ENCODE data around the gene ZSCAN12.

The ZSCAN12 gene

DNA sequence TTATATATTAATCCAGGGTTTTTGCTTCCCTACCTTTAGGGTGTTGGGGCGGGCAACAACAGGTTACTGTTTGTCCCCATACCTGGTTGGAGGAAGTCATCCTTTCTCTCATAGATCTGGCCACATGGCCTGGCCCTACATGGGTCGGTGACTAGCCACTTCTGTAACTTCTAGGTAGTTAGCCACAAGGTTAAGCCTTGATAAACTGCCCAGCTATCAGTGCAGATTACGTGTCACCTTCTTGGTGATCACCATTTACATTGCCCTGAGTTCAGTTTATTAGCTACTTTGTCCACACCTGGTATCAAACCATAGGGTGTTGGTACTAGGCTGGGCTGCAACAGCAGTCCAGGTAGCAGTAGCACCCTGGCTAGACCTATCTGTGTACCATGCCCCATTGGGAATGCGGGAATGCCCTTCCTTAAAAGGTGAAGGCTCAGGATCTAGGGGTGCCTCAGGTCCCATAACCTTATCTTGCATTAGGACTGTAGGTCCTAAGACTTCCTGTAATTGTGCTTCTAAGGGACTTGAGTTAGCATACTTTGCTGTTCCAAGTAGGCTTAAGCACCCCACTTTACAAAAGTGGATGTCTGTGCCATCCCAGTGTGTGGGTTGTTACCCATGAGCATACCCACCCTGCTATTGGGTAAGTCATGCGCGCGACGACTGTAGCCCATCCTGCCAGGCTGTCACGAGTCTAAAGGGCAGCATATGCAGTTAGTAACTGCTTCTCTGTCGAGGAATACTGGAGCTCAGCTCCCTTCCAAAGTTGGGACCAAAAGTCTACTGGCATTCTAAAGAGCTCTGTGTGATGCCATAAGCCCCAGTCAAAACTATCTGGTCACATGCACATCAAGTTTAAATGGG is 44.6 kb downstream of the ZSCAN12 start:
- DNase-seq (ENCODE audit: low read depth in 2 of 2, low spot score in 1 of 2), result no peak

GRCh38 chr6:28353981-28354676 is 45.4 kb downstream of the ZSCAN12 start:
- no peak for DNase-seq (ENCODE audit: low read depth in 2 of 2, low spot score in 1 of 2)

DNA sequence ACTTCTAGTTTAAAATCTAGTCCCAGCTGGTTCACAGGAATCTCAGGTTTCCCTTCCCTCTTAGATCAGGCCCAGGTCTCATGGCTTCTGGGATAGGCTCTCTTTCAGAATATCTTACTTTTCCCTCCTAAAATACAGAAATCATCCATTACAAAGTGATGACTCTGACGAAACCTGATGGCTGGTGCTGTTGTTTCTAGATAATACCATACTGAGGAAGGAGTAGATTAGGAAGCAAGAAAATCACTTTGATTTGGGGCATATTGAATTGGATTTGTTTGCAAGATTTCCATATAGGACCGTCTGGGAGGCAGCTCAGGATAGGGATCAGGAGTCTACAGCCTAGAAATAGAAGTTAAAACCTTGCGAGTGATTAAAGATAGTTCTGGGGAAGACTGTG is 46.2 kb downstream of the ZSCAN12 start:
- DNase-seq (ENCODE audit: low read depth in 2 of 2, low spot score in 1 of 2), result no peak

DNA sequence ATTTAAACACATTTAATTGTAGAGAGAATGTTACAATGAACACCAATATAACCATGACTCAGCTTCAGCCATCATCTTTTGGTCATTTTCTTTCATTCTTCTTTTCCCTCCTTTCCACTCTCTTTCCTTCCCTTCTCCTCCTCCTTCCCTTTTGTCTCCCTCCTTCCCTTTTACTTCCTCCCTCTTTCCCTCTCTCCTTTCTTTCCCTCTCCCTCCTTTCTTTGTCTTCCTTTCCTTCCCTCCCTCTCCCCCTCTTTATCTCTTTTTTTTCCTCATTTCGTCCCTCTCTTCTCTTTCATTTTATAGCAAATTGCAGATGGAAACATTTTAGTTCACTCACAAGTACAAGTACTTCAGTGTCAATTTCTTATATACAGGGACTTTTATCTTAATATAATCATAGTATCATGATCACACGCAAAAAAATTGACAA is 48.0 kb downstream of the ZSCAN12 start:
- no peak for DNase-seq (ENCODE audit: low read depth in 2 of 2, low spot score in 1 of 2)

DNA sequence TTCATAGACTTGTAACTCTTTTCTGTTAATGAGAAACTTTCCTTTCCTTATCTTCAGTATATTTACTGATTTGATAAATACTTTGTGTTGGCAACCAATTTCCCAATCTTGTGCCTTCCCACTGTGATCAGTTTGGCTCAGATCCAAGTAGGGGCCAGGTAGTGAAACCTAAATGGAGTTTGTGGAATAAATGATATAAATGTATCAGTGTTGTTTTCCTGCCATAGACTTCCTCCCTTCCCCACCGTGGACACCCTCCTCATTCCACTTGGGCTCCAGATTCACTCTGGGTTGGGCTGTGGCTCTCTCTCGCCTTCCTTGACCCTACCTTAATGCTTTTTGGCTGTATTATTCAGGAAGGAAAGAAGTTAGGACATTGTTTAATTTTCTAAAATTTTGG is 48.5 kb downstream of the ZSCAN12 start:
- no peak for DNase-seq (ENCODE audit: low read depth in 2 of 2, low spot score in 1 of 2)

- DNase-seq (ENCODE audit: low read depth in 2 of 2, low spot score in 1 of 2), result peak; percentile 64 to 76
Measured at GRCh38 chr6:28349892-28350737, 49.4 kb downstream of the ZSCAN12 start, which contains the start of gene ZKSCAN3. Gene ZKSCAN3 (plus strand): TSS chr6:28349947. CDS start chr6:28359587, 9,640 bp downstream.

GRCh38 chr6:28349344-28349891 is 50.1 kb downstream of the ZSCAN12 start:
- no peak for DNase-seq (ENCODE audit: low read depth in 2 of 2, low spot score in 1 of 2)

- no peak for DNase-seq (ENCODE audit: low read depth in 2 of 2, low spot score in 1 of 2)
Measured at GRCh38 chr6:28347119-28347518, 52.4 kb downstream of the ZSCAN12 start.

- DNase-seq (ENCODE audit: low read depth in 2 of 2, low spot score in 1 of 2), result no peak
Measured at GRCh38 chr6:28345201-28345600, 54.3 kb downstream of the ZSCAN12 start.

GRCh38 chr6:28343898-28344677 is 55.5 kb downstream of the ZSCAN12 start:
- no peak for DNase-seq (ENCODE audit: low read depth in 2 of 2, low spot score in 1 of 2)

GRCh38 chr6:28340310-28341095 is 59.0 kb downstream of the ZSCAN12 start:
- no peak for DNase-seq (ENCODE audit: low read depth in 2 of 2, low spot score in 1 of 2)

DNA sequence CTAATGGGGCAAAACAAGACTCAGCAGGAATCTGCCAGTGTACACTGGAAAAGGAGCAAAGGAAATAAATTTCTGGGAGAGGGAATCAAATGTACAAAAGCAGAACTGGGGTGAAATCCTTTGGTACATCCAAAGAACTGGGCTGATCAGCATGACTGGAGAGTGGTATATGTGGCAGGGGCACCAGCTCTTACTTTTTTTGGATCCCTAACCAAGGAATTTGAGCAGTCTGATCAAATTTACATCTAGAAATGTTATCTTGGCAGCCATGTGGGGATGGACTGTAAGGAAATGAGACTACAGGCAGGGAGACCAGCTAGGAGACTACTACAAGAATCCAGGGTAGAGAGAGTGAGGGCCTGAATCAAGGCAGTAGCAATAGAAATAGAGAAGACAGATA is 62.4 kb downstream of the ZSCAN12 start:
- no peak for DNase-seq (ENCODE audit: low read depth in 2 of 2, low spot score in 1 of 2)

DNA sequence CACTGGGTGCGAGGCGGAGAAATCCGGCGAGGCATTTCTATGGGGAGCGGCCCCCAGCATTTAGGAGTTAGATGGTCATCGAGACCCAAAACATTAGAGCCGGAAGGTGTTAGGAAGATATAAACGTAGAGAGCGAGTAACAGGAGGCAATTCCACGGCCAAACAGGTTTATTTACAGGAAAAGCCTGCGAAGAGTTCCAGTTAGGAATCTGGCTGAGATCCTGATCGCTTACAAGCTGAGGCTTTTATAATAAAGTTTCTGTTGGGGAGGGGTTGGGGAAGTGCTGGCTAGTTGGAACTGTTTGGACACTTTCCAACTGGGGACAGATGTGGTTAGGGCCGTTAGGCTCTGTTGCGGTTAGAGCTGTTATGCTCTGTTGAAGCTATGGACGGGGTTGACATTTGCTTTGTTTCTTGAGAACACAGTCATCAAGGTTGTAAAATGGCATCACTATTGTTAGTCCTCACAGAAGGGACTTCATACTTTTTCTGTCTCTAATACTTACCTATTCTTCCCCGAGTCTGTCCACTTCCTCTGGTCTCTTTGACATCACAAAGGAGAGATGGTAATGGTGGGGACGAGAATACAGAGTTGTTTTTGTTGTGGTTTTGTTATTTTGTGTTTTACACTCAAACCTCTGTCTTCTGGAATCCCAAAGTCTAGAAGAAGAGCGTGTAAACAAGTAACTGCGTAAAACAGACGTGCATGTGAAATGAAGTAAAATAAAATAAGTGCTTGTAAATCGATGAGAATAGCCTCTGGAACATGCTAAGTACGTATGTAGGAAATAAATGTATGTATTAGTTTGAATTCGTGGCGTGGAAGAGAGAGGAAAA is 63.0 kb downstream of the ZSCAN12 start:
- no peak for DNase-seq (ENCODE audit: low read depth in 2 of 2, low spot score in 1 of 2)

GRCh38 chr6:28335564-28336283 is 63.8 kb downstream of the ZSCAN12 start, which contains the start of gene ZSCAN31:
Gene ZSCAN31 (minus strand): TSS chr6:28336148. CDS start chr6:28329683, 6,465 bp downstream.
- peak; percentile 51 to 70 for DNase-seq (ENCODE audit: low read depth in 2 of 2, low spot score in 1 of 2)

GRCh38 chr6:28335040-28335563 is 64.4 kb downstream of the ZSCAN12 start:
- no peak for DNase-seq (ENCODE audit: low read depth in 2 of 2, low spot score in 1 of 2)

GRCh38 chr6:28334286-28335039 is 65.1 kb downstream of the ZSCAN12 start:
- DNase-seq (ENCODE audit: low read depth in 2 of 2, low spot score in 1 of 2), result no peak

GRCh38 chr6:28333599-28334018 is 65.9 kb downstream of the ZSCAN12 start:
- DNase-seq (ENCODE audit: low read depth in 2 of 2, low spot score in 1 of 2), result no peak

Data from stimulated activated CD8-positive, alpha-beta memory T cell treated with anti-CD3 and anti-CD28 coated beads, Interleukin-4, amount 100 ng/mL, for 4 hours (primary cell).